Common myeloid progenitor, CD34-positive (primary cell): ENCODE data around the gene TGM4.

Experiments used
- CTCF ChIA-PET: fragments of 350-600 bp; sonication (Branson Sonifier 250); formaldehyde crosslinking; loops from one replicate; lab custom pipeline; 2021; ENCODE audit warnings: antibody characterized with exemption; lab: Charles Lee
- POLR2A ChIA-PET: fragments of 350-600 bp; sonication (Branson Sonifier 250); formaldehyde crosslinking; loops from one replicate; lab custom pipeline; 2021; ENCODE audit warnings: antibody characterized with exemption; lab: Charles Lee
- DNase-seq, 3 donors: peaks; one replicate each; pipeline versions ENCODE4 v3.0.0 to v3.0.0-alpha.2; 2013
- H3K27ac ChIP-seq, 2 experiments: 1 replicate in 1 of 2; 2 replicates in 1 of 2; pipeline ENCODE4 v1.7.0; 2013; ENCODE audit warnings: inconsistent platforms in 2 of 2, low read length in 2 of 2, mild to moderate bottlenecking in 2 of 2, low read depth in 1 of 2, moderate library complexity in 1 of 2; ENCODE audit not compliant: severe bottlenecking in 2 of 2, insufficient read depth in 1 of 2, poor library complexity in 1 of 2
- H3K27me3 ChIP-seq, 5 experiments: replicated peaks in 2 of 5; 1 replicate in 3 of 5; 2 replicates in 2 of 5; pipeline versions ENCODE4 v1.6.1 to v1.7.0; 2013; ENCODE audit warnings: low read length in 4 of 5, mild to moderate bottlenecking in 2 of 5, moderate library complexity in 2 of 5, inconsistent platforms in 1 of 5; ENCODE audit not compliant: insufficient read depth in 5 of 5, control insufficient read depth in 4 of 5
- H3K36me3 ChIP-seq, 4 experiments: 1 replicate in 2 of 4; 2 replicates in 2 of 4; pipeline versions ENCODE4 v1.6.1 to v1.7.0; 2013; ENCODE audit warnings: low read length in 3 of 4, control low read depth in 1 of 4, mild to moderate bottlenecking in 1 of 4; ENCODE audit not compliant: control insufficient read depth in 4 of 4, insufficient read depth in 4 of 4
- H3K4me1 ChIP-seq, 4 experiments: 1 replicate in 3 of 4; 2 replicates in 1 of 4; pipeline versions ENCODE4 v1.6.1 to v1.7.1; 2013; ENCODE audit warnings: low read length in 3 of 4, mild to moderate bottlenecking in 3 of 4, control low read depth in 1 of 4, inconsistent platforms in 1 of 4, moderate library complexity in 1 of 4; ENCODE audit not compliant: control insufficient read depth in 4 of 4, insufficient read depth in 4 of 4; ENCODE audit errors: control extremely low read depth in 1 of 4
- H3K4me3 ChIP-seq, 7 experiments: 1 replicate in 4 of 7; 2 replicates in 3 of 7; pipeline versions ENCODE4 v1.5.1 to v1.7.0; 2013; ENCODE audit warnings: mild to moderate bottlenecking in 7 of 7, low read length in 6 of 7, moderate library complexity in 6 of 7, inconsistent platforms in 2 of 7, low read depth in 2 of 7, control low read depth in 1 of 7; ENCODE audit not compliant: insufficient read depth in 4 of 7, control insufficient read depth in 1 of 7; ENCODE audit errors: extremely low read depth in 1 of 7
- H3K9me3 ChIP-seq, 5 experiments: 1 replicate in 4 of 5; 2 replicates in 1 of 5; pipeline versions ENCODE4 v1.6.1 to v1.7.1; 2013; ENCODE audit warnings: low read length in 4 of 5, mild to moderate bottlenecking in 2 of 5, inconsistent platforms in 1 of 5, low read depth in 1 of 5, moderate library complexity in 1 of 5; ENCODE audit not compliant: control insufficient read depth in 4 of 5, insufficient read depth in 2 of 5; ENCODE audit errors: control extremely low read depth in 1 of 5
- WGBS: methylation state at CpG from one replicate; pipeline ENCODE4 v1.1.5; 2013; ENCODE audit not compliant: insufficient coverage; 5-methylcytosine and 5-hydroxymethylcytosine counted together

Gene TGM4

GRCh38 chr3:44877333-44877732 is 2.9 kb downstream of the TGM4 start:
- H3K36me3 ChIP-seq = no peaks in the 10 kb centered on the region
- ChIA-PET POLR2A (no interaction called here), CTCF (interaction anchor here (1.5 kb wide), 1 partner anchor 11 kb away, joined by 3 read pairs; no protein-coding TSS in a partner anchor)
- no peaks in the 10 kb centered on the region for H3K4me1 ChIP-seq
- H3K4me3 ChIP-seq = no peak overlapping the region
- H3K9me3 ChIP-seq = no peaks in the 10 kb centered on the region
- H3K27ac ChIP-seq = no peak overlapping the region
- peaks cover 0 to under 1% (median 0%) of the 10 kb centered on the region in 5 experiments for H3K27me3 ChIP-seq
- WGBS = 100% methylated on average over 1 of the region's 3 CpGs
- DNase-seq = no peak

GRCh38 chr3:44880284-44880683 is 5.9 kb downstream of the TGM4 start:
- CTCF ChIA-PET = no interaction called here
- Histone ChIP-seq H3K9me3 (no peaks in the 10 kb centered on the region), H3K27me3 (peaks cover 0 to 6% (median 0%) of the 10 kb centered on the region in 5 experiments), H3K36me3 (no peaks in the 10 kb centered on the region), H3K4me3 (no peak overlapping the region), H3K27ac (no peak overlapping the region), H3K4me1 (no peaks in the 10 kb centered on the region)
- DNase-seq = no peak
- 90% methylated on average over 2 of the region's 2 CpGs for WGBS
- POLR2A ChIA-PET = no interaction called here

- CTCF ChIA-PET = no interaction called here
- DNase-seq = no peak
- H3K4me1 ChIP-seq = no peaks in the 10 kb centered on the region
- peaks cover 0 to 6% (median 0%) of the 10 kb centered on the region in 5 experiments for H3K27me3 ChIP-seq
- POLR2A ChIA-PET = no interaction called here
- H3K4me3 ChIP-seq = no peak overlapping the region
- WGBS = 100% methylated on average over 5 of the region's 5 CpGs
- H3K27ac ChIP-seq = no peak overlapping the region
- H3K9me3 ChIP-seq = no peaks in the 10 kb centered on the region
- H3K36me3 ChIP-seq = no peaks in the 10 kb centered on the region
Measured at GRCh38 chr3:44883213-44883955, 9.0 kb downstream of the TGM4 start.

DNA sequence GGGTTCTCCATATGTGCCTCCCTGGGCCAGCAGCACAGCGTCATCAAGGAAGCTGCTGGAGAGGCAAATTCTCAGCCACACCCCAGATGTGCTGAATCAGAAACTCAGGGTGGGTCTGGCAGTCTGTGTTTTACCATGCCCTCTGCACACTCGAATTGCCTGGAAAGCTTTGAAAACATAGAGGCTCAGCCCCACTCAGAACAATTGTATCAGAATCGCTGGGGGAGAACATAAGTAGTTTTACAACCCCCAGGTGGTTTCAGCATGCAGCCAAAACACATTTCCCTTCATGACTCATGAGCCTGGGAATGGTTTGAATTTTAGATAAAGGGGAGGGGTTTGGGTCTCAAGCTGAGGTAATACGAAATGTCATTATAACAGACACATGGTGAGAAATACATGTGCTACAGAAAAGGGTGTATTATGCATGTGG is 9.6 kb downstream of the TGM4 start:
- peaks cover 0 to 6% (median 0%) of the 10 kb centered on the region in 5 experiments for H3K27me3 ChIP-seq
- no peak overlapping the region for H3K4me3 ChIP-seq
- ChIA-PET POLR2A (no interaction called here), CTCF (no interaction called here)
- WGBS = 75% methylated on average over 3 of the region's 4 CpGs
- no peaks in the 10 kb centered on the region for H3K9me3 ChIP-seq
- H3K27ac ChIP-seq = no peak overlapping the region
- DNase-seq = no peak
- no peaks in the 10 kb centered on the region for H3K36me3 ChIP-seq
- H3K4me1 ChIP-seq = no peaks in the 10 kb centered on the region

DNA sequence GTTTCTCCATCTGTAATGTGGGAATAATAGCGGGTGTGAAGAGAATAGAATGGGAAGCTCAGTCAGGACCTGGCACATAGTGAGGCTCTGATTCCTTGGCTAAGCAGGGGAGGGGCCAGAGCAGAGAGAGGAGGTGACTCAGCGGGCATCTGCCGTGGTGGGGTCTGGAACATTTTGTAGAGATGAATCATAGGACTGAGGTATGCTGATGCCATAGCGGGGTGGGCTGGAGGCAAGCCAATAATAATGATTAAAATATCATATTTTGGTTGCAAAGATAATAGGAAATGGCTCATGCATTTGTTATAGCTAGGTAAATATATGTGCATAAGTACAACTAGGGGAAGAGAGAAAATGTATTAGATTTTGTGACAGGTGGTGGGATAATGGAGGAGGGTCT is 11.2 kb downstream of the TGM4 start:
- Histone ChIP-seq H3K4me1 (no peaks in the 10 kb centered on the region), H3K36me3 (no peaks in the 10 kb centered on the region), H3K27me3 (peaks cover 0 to 6% (median 0%) of the 10 kb centered on the region in 5 experiments), H3K4me3 (no peak overlapping the region), H3K27ac (no peak overlapping the region), H3K9me3 (no peaks in the 10 kb centered on the region)
- ChIA-PET POLR2A (no interaction called here), CTCF (no interaction called here)
- peak in 2 of 3 donors; percentile 20 to 34 for DNase-seq
- WGBS = 76% methylated on average over 4 of the region's 4 CpGs

DNA sequence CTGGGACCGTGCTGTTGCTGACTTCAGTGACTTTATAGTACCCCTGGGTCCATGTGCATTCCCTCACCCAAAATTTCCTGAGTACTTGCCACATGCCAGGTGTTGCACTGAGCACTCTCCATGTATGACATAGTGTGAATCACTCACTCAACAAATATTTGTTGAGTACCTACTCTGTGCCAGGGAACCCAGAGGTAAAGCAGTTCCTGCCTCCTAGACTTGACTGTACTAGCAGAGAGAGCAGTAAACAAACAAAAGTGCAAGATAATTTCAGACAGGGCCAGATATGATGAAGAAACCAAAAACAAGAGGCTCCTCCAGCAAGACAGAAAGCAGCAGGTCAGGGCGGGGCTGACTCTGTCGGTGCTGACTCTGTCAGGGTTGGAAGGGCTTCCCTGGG is 12.2 kb downstream of the TGM4 start:
- 92% methylated on average over 3 of the region's 3 CpGs for whole genome bisulfite sequencing
- H3K4me3 ChIP-seq = no peak overlapping the region
- H3K36me3 ChIP-seq = no peaks in the 10 kb centered on the region
- peaks cover 0 to 6% (median 0%) of the 10 kb centered on the region in 5 experiments for H3K27me3 ChIP-seq
- DNase-seq = no peak
- POLR2A ChIA-PET = no interaction called here
- no peak overlapping the region for H3K27ac ChIP-seq
- no peaks in the 10 kb centered on the region for H3K9me3 ChIP-seq
- no peaks in the 10 kb centered on the region for H3K4me1 ChIP-seq
- CTCF ChIA-PET = interaction anchor here (0.5 kb wide), 1 partner anchor 61 kb away, joined by 3 read pairs; no protein-coding TSS in a partner anchor

DNA sequence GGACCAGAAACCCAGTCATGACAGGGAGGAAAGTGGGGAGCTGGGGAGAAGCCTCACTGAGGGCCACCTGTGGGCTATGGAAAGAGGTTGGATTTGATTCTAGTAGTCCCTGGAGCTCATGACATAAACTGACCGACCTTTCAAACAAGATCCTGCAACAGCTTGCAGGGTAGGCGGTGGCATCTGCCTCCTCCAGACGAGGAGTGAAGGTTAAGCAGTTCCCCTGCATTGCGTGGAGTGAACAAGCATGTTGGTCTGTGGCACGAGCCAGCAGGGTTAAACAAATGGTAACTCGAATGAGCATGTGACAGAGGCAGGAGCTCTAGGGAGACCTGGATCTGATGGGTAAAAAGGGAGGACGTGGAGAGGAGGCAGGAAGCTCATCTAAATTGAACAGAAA is 12.7 kb downstream of the TGM4 start:
- no peak for DNase-seq
- Histone ChIP-seq H3K9me3 (no peaks in the 10 kb centered on the region), H3K4me1 (no peaks in the 10 kb centered on the region), H3K27ac (no peak overlapping the region), H3K36me3 (no peaks in the 10 kb centered on the region), H3K4me3 (no peak overlapping the region), H3K27me3 (peaks cover 0 to 6% (median 0%) of the 10 kb centered on the region in 5 experiments)
- POLR2A ChIA-PET = no interaction called here
- 95% methylated on average over 7 of the region's 7 CpGs for WGBS
- CTCF ChIA-PET = no interaction called here
